ENCODE data around the gene SERPINB4.

- TF ChIP-seq, protein P1, sequence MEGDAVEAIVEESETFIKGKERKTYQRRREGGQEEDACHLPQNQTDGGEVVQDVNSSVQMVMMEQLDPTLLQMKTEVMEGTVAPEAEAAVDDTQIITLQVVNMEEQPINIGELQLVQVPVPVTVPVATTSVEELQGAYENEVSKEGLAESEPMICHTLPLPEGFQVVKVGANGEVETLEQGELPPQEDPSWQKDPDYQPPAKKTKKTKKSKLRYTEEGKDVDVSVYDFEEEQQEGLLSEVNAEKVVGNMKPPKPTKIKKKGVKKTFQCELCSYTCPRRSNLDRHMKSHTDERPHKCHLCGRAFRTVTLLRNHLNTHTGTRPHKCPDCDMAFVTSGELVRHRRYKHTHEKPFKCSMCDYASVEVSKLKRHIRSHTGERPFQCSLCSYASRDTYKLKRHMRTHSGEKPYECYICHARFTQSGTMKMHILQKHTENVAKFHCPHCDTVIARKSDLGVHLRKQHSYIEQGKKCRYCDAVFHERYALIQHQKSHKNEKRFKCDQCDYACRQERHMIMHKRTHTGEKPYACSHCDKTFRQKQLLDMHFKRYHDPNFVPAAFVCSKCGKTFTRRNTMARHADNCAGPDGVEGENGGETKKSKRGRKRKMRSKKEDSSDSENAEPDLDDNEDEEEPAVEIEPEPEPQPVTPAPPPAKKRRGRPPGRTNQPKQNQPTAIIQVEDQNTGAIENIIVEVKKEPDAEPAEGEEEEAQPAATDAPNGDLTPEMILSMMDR (IDR thresholded peaks at IDR 0.05): no peak
- no peak for TF ChIP-seq POLR2A (IDR thresholded peaks at IDR 0.05)
Observed at GRCh38 chr18:63676526-63677323, 32.7 kb upstream of the SERPINB4 start.
